Measurements from ENCODE around the gene TM9SF4. TPM values are rescaled to one million over a fixed set of nuclear protein-coding genes. Genes with fewer than 3 reads are reported as not detected.

Gene TM9SF4
- total RNA-seq, 2 experiments from 2014 or later = 37.9 to 39.1 TPM

DNA sequence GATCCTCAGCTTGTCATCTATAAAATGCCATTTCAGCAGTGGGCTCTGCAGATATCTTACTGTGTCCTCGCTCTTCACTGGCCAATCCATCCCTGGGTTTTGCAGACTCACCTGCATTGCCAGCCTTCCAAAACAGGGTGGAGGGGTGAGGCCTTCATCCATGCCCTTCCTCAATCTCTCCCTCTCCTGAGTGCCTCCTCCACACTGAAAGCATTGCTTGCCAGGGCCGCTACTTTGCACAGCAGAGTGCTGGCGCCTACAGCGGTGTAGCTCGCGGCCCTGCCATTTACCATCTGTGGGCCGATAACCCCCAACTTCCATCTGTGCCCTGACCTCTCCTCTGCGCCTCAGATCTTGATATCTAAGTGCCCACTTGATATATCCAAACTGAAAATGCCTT is 29.4 kb downstream of the TM9SF4 start:
- CTCF ChIA-PET = no interaction called here
- H3K36me3 Mint-ChIP-seq (ENCODE audit: low read depth) = peaks cover 32% of the 10 kb centered on the region
- H3K9me3 Mint-ChIP-seq = no peaks in the 10 kb centered on the region
- no peak overlapping the region for H3K4me3 Mint-ChIP-seq
- H3K27me3 Mint-ChIP-seq (ENCODE audit: low read depth) = no peaks in the 10 kb centered on the region
- DNase-seq = no peak
- no peak overlapping the region for H3K27ac Mint-ChIP-seq
- no peaks in the 10 kb centered on the region for H3K4me1 Mint-ChIP-seq (ENCODE audit: low read depth)
- intact Hi-C loops (cut with micrococcal nuclease) = no loop called here

DNA sequence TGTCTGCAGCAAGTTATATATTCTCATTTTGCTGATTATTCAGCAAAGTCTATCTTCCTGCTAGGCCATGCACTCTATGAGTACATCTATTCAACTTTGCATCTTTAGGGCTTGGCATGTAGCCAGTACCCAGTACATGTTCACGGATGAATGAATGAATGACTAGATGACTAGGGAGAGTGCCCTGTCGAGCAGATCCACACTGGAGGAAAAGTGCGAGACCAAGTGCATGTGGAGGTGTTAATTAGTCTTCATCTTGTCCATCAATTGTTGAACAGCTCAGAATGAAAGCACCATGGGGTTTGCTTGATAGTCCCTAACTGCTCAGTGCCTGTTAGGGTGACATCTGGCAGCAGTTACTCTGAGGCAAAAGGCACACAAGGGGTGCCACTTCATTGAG is 30.4 kb downstream of the TM9SF4 start:
- no peaks in the 10 kb centered on the region for H3K27me3 Mint-ChIP-seq (ENCODE audit: low read depth)
- H3K36me3 Mint-ChIP-seq (ENCODE audit: low read depth) = peaks cover 35% of the 10 kb centered on the region
- H3K27ac Mint-ChIP-seq = no peak overlapping the region
- no peaks in the 10 kb centered on the region for H3K4me1 Mint-ChIP-seq (ENCODE audit: low read depth)
- no peaks in the 10 kb centered on the region for H3K9me3 Mint-ChIP-seq
- no peak overlapping the region for H3K4me3 Mint-ChIP-seq
- intact Hi-C loops (cut with micrococcal nuclease) = no loop called here
- CTCF ChIA-PET = no interaction called here
- no peak for DNase-seq

DNA sequence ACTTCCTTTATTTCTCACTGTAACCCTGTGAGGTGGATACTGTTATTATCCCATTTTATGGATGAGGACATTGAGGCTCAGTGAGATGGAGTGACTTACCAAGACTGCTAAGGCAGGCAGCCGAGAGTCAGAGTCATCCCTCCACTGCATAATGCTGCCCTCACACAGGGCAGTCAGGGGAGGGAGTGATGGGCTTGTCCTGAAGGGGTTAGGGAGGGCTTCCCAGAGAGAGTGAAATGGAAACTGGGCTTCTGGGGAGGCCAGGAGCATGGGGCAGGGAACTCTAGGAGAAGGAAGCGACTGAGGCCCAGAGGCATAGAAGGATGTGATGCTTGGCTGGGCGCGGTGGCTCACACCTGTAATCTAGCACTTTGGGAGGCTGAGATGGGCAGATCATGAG is 31.1 kb downstream of the TM9SF4 start:
- Mint-ChIP-seq H3K36me3 (ENCODE audit: low read depth) (peaks cover 38% of the 10 kb centered on the region), H3K27me3 (ENCODE audit: low read depth) (no peaks in the 10 kb centered on the region), H3K27ac (no peak overlapping the region), H3K4me1 (ENCODE audit: low read depth) (no peaks in the 10 kb centered on the region), H3K4me3 (no peak overlapping the region), H3K9me3 (no peaks in the 10 kb centered on the region)
- no peak for DNase-seq
- CTCF ChIA-PET = no interaction called here
- intact Hi-C loops (cut with micrococcal nuclease) = no loop called here

DNA sequence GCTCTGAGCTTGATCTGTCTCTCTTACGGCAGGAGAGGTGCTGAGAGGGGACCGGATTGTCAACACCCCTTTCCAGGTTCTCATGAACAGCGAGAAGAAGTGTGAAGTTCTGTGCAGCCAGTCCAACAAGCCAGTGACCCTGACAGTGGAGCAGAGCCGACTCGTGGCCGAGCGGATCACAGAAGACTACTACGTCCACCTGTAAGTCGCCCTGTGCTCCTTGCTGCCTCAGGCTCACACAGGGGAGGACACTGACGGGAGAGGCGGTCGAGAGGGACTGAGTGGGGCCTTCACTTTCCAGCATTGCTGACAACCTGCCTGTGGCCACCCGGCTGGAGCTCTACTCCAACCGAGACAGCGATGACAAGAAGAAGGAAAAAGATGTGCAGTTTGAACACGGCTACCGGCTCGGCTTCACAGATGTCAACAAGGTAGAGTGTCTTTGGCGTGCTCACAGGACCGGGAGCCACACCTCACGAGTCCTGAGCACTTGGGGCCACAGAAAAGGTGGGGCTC is 32.0 kb downstream of the TM9SF4 start:
- Mint-ChIP-seq H3K27me3 (ENCODE audit: low read depth) (no peaks in the 10 kb centered on the region), H3K27ac (no peak overlapping the region), H3K9me3 (no peaks in the 10 kb centered on the region), H3K36me3 (ENCODE audit: low read depth) (peaks cover 47% of the 10 kb centered on the region), H3K4me3 (no peak overlapping the region), H3K4me1 (ENCODE audit: low read depth) (no peaks in the 10 kb centered on the region)
- intact Hi-C loops (cut with micrococcal nuclease) = no loop called here
- no peak for DNase-seq
- CTCF ChIA-PET = interaction anchor here (0.6 to 0.7 kb wide), 2 partner anchors 13 to 302 kb away, joined by 3 read pairs; no protein-coding TSS in a partner anchor

DNA sequence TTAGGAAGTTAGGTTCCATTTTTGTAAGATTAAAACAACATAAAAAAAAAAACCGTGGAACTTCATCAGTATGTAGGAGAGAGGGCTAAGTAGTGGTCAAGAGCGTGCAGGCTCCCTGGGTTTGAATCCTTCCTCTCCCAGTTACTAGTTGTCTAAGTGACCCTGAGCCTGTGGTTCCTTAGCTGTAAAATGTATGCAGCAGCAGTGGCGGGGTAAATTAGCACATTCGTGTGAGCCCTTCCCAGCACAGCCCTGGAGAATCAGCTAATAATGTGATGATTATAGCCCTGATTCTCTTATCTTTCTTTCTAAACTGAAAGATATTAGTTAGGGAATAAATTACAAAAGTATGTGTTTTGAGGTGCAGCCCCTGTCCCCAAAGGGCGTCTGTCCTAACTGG is 32.6 kb downstream of the TM9SF4 start:
- no peak overlapping the region for H3K27ac Mint-ChIP-seq
- peaks cover 49% of the 10 kb centered on the region for H3K36me3 Mint-ChIP-seq (ENCODE audit: low read depth)
- intact Hi-C loops (cut with micrococcal nuclease) = no loop called here
- no peaks in the 10 kb centered on the region for H3K4me1 Mint-ChIP-seq (ENCODE audit: low read depth)
- no peak overlapping the region for H3K4me3 Mint-ChIP-seq
- no peak for DNase-seq
- H3K9me3 Mint-ChIP-seq = no peaks in the 10 kb centered on the region
- CTCF ChIA-PET = interaction anchor here (0.6 kb wide), 1 partner anchor 13 kb away, joined by 3 read pairs; no protein-coding TSS in a partner anchor
- H3K27me3 Mint-ChIP-seq (ENCODE audit: low read depth) = no peaks in the 10 kb centered on the region

DNA sequence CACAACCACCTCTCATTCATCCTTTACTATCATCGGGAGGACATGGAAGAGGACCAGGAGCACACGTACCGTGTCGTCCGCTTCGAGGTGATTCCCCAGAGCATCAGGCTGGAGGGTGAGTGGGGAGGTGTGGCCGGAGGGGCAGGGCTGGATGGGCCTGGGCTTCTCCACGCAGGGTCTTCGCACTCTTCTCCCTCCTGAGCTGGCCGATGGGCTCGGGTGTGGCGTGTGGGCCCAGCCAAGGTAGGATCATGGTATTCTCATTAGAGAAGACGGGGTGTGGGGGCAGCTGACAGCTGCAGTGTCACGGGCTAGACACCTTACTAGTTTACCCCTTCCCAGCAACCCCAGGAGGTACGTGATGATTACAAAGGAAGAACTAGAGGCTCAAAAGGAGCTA is 33.5 kb downstream of the TM9SF4 start:
- Mint-ChIP-seq H3K4me1 (ENCODE audit: low read depth) (no peaks in the 10 kb centered on the region), H3K9me3 (no peaks in the 10 kb centered on the region), H3K27ac (no peak overlapping the region), H3K4me3 (no peak overlapping the region), H3K27me3 (ENCODE audit: low read depth) (no peaks in the 10 kb centered on the region), H3K36me3 (ENCODE audit: low read depth) (peaks cover 49% of the 10 kb centered on the region)
- intact Hi-C loops (cut with micrococcal nuclease) = no loop called here
- CTCF ChIA-PET = interaction anchor here (0.6 kb wide), 1 partner anchor 110 kb away, joined by 4 read pairs; no protein-coding TSS in a partner anchor
- no peak for DNase-seq

DNA sequence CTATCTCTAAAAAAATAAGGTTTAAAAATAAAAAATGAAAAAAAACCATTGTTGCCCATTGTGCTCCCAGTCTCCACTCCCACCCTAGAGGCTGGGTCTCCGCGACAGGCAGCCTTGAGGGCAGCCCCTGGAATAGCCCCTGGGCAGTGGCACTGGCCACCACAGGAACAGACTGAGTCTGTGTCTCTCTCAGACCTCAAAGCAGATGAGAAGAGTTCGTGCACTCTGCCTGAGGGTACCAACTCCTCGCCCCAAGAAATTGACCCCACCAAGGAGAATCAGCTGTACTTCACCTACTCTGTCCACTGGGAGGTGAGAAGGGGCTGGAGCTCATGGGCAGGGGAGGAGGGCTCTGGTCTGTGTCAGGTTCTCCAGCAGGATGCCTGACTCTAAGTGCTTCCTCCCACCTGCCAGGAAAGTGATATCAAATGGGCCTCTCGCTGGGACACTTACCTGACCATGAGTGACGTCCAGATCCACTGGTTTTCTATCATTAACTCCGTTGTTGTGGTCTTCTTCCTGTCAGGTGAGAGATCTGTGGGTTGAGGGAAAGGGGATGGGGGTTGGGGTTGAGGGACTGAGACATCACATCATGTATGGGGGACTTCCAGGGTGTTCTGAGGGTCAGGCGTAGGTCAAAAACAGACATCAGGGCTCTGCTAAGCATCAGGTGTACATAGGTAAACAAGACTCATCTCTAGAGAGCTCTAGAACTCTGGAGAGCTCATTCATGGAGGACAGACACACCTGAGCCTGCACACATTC is 35.6 kb downstream of the TM9SF4 start:
- H3K4me3 Mint-ChIP-seq = no peak overlapping the region
- H3K9me3 Mint-ChIP-seq = no peaks in the 10 kb centered on the region
- DNase-seq = no peak
- no peak overlapping the region for H3K27ac Mint-ChIP-seq
- no peaks in the 10 kb centered on the region for H3K27me3 Mint-ChIP-seq (ENCODE audit: low read depth)
- CTCF ChIA-PET = no interaction called here
- intact Hi-C loops (cut with micrococcal nuclease) = no loop called here
- peaks cover 42% of the 10 kb centered on the region for H3K36me3 Mint-ChIP-seq (ENCODE audit: low read depth)
- no peaks in the 10 kb centered on the region for H3K4me1 Mint-ChIP-seq (ENCODE audit: low read depth)

DNA sequence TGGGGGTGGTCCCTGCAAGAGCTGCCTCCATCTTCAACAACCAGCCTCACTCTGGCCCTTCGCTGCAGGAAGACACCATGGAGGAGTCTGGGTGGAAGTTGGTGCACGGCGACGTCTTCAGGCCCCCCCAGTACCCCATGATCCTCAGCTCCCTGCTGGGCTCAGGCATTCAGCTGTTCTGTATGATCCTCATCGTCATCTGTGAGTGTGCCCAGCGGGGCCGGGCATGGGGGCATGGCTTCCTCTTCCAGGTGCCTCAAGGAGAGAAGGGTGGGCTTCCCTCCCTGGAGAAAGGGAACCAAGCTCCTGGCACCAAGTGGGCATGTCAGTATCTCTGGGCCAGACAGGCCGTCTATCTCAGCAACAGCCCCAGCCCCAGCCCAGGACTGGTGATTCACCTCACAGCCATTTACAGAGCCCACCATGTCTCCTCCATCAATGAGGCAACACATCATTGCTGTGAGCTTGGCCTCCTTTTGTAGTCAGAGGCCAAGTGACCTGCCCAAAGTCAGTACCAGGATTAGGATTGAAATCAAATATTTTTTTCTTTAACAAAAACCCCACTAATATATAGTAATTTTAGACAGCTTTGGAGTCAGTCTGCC is 40.2 kb downstream of the TM9SF4 start:
- Mint-ChIP-seq H3K4me3 (no peak overlapping the region), H3K36me3 (ENCODE audit: low read depth) (peaks cover 40% of the 10 kb centered on the region), H3K27me3 (ENCODE audit: low read depth) (no peaks in the 10 kb centered on the region), H3K9me3 (no peaks in the 10 kb centered on the region), H3K4me1 (ENCODE audit: low read depth) (no peaks in the 10 kb centered on the region), H3K27ac (no peak overlapping the region)
- no peak for DNase-seq
- CTCF ChIA-PET = interaction anchor here (0.5 to 0.7 kb wide), 2 partner anchors 59 to 222 kb away, joined by 3 read pairs; no protein-coding TSS in a partner anchor
- intact Hi-C loops (cut with micrococcal nuclease) = no loop called here

DNA sequence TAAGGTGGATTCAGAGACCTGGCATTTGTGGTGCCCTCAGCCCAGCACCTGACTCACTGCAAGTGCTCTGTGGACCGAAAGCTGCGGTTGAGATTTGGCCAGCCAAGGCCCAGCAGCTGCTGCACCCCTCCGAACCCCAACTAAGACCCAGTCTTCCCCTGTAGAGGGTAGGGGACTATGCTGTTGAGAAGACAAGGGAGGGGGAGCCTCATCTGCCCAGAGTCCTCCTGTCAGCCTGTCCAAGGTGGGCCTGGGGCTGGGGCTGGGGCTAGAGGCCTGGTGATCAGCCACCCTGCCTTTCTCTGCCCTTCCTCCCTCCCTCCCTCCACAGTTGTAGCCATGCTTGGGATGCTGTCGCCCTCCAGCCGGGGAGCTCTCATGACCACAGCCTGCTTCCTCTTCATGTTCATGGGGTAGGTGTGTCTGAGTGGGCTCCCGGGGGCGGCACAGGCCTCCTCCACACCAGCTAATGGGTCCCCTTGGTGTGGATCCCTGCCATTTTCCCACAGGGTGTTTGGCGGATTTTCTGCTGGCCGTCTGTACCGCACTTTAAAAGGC is 40.9 kb downstream of the TM9SF4 start:
- no peak for DNase-seq
- H3K4me3 Mint-ChIP-seq = no peak overlapping the region
- no peaks in the 10 kb centered on the region for H3K4me1 Mint-ChIP-seq (ENCODE audit: low read depth)
- H3K27ac Mint-ChIP-seq = no peak overlapping the region
- no peaks in the 10 kb centered on the region for H3K27me3 Mint-ChIP-seq (ENCODE audit: low read depth)
- intact Hi-C loops (cut with micrococcal nuclease) = no loop called here
- peaks cover 43% of the 10 kb centered on the region for H3K36me3 Mint-ChIP-seq (ENCODE audit: low read depth)
- H3K9me3 Mint-ChIP-seq = no peaks in the 10 kb centered on the region
- CTCF ChIA-PET = interaction anchor here (0.5 to 0.7 kb wide), 2 partner anchors 60 to 222 kb away, joined by 3 read pairs; no protein-coding TSS in a partner anchor

DNA sequence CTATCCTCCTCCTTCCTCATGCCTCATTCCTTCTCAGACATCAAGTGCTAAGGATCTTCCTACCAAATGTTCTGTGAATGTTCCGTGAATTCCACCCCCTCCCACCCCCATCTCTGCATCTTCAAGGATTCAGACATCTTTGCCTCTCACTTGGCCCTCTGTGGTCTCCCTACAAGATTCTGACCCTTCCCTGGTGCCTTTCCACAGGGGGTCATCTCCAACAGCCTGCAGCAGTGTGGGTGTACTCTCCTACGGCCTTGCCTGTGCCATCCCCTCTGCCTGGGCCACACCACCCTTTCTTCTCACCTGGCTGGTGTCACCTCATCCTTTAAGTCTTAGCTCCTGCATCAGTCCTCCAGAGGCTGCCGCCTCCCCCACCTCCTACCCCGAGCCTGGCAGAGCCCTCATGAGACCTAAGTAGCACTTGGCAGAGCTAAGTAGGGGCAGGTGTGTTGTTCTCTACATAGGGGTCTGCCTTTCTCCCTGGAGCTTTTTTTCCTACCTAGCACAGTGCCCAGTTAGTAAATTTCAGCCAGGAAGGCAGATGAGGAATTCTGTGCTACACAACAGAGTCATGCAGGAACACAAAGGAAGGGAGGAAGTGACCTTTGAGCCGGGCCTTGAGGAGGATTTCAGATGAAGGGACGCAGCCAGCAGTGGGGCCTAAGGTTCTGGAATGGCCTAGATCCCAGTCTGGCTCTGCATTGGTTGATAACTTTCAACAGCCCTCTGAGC is 43.1 kb downstream of the TM9SF4 start:
- Mint-ChIP-seq H3K4me1 (ENCODE audit: low read depth) (no peaks in the 10 kb centered on the region), H3K4me3 (no peak overlapping the region), H3K27me3 (ENCODE audit: low read depth) (no peaks in the 10 kb centered on the region), H3K9me3 (no peaks in the 10 kb centered on the region), H3K36me3 (ENCODE audit: low read depth) (peaks cover 38% of the 10 kb centered on the region), H3K27ac (peak overlapping the region; percentile 18)
- CTCF ChIA-PET = interaction anchor here (0.5 kb wide), 1 partner anchor 11 kb away, joined by 3 read pairs; no protein-coding TSS in a partner anchor
- intact Hi-C loops (cut with micrococcal nuclease) = no loop called here
- DNase-seq = no peak

DNA sequence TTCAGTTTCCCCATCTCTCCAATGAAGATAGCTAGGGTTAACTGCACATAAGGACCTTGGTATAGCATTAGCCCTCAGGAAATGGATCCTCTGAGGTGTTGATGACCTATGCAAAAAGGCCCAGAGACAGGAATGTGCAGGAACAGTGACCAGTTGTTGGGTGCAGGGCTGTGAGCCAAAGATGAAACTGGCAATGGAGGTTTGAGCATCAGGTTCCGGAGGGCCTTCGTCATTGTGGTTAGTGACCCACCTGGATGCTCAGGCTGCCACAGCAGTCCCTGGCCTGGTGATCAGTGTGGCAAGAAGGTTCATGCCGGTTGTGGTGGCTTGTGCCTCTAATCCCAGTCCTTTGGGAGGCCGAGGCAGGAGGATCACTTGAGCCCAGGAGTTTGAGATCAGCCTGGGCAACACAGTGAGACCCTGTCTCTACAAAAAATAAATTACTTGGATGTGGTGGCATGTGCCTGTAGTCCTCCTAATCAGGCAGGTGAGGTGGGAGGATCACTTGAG is 43.7 kb downstream of the TM9SF4 start:
- Mint-ChIP-seq H3K27me3 (ENCODE audit: low read depth) (no peaks in the 10 kb centered on the region), H3K9me3 (no peaks in the 10 kb centered on the region), H3K4me1 (ENCODE audit: low read depth) (no peaks in the 10 kb centered on the region), H3K4me3 (no peak overlapping the region), H3K27ac (no peak overlapping the region), H3K36me3 (ENCODE audit: low read depth) (peaks cover 44% of the 10 kb centered on the region)
- CTCF ChIA-PET = interaction anchor here (0.5 kb wide), 1 partner anchor 10 kb away, joined by 3 read pairs; no protein-coding TSS in a partner anchor
- no peak for DNase-seq
- intact Hi-C loops (cut with micrococcal nuclease) = no loop called here

DNA sequence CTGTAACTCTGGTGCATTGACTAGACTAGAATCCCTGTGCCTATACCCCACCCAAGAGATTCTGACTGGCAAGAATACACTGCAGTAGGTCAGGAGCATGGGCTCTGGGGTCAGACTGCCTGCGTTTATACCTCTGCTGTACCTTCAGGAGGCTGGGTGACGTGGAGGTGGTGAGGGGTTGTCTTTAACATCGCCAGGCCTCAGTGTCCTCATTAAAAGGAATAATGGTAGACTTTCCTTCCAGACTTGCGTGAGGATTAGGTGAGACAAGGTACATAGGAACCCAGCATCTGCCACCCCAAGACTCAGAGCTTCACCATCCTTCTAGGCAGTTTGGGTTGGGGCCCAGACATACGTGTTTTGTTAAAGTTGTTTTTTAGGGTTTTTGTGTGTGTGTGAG is 44.3 kb downstream of the TM9SF4 start:
- no peak for DNase-seq
- no peak overlapping the region for H3K4me3 Mint-ChIP-seq
- no peaks in the 10 kb centered on the region for H3K4me1 Mint-ChIP-seq (ENCODE audit: low read depth)
- CTCF ChIA-PET = no interaction called here
- intact Hi-C loops (cut with micrococcal nuclease) = loop anchor here (2.0 kb wide), 1 partner anchor 289 kb away; no protein-coding TSS in a partner anchor
- no peaks in the 10 kb centered on the region for H3K27me3 Mint-ChIP-seq (ENCODE audit: low read depth)
- peaks cover 46% of the 10 kb centered on the region for H3K36me3 Mint-ChIP-seq (ENCODE audit: low read depth)
- H3K27ac Mint-ChIP-seq = no peak overlapping the region
- no peaks in the 10 kb centered on the region for H3K9me3 Mint-ChIP-seq
